Esophagus (tissue), 2 donors: Measurements from ENCODE around the gene LUZP2. TPM values are rescaled to one million over a fixed set of nuclear protein-coding genes. Genes with fewer than 3 reads are reported as not detected.

Experiments
- H3K27ac ChIP-seq, 2 donors: one replicate each; pipeline ENCODE4 v1.5.1; 2013; ENCODE audit warnings: low read depth in 2 of 2, mild to moderate bottlenecking in 2 of 2, inconsistent platforms in 1 of 2, low read length in 1 of 2, moderate library complexity in 1 of 2
- H3K27me3 ChIP-seq, 2 donors: one replicate each; pipeline ENCODE4 v1.6.1; 2013; ENCODE audit warnings: low read length in 2 of 2, control low read depth in 1 of 2, mild to moderate bottlenecking in 1 of 2; ENCODE audit not compliant: insufficient read depth in 2 of 2, control insufficient read depth in 1 of 2
- H3K36me3 ChIP-seq, 2 donors: one replicate each; pipeline ENCODE4 v1.6.1; 2013; ENCODE audit warnings: low read length in 1 of 2; ENCODE audit not compliant: control insufficient read depth in 2 of 2, insufficient read depth in 2 of 2
- H3K4me1 ChIP-seq, 2 donors: one replicate each; pipeline ENCODE4 v1.6.1; 2013; ENCODE audit warnings: low read length in 1 of 2; ENCODE audit not compliant: control insufficient read depth in 2 of 2, insufficient read depth in 2 of 2
- H3K4me3 ChIP-seq, 2 donors: one replicate each; pipeline ENCODE4 v1.5.1; 2013; ENCODE audit warnings: low read length in 2 of 2, mild to moderate bottlenecking in 2 of 2, low read depth in 1 of 2, moderate library complexity in 1 of 2
- H3K9me3 ChIP-seq, 2 donors: one replicate each; pipeline ENCODE4 v1.6.1; 2013; ENCODE audit warnings: mild to moderate bottlenecking in 2 of 2, low read depth in 1 of 2, low read length in 1 of 2, moderate library complexity in 1 of 2; ENCODE audit not compliant: control insufficient read depth in 2 of 2, insufficient read depth in 1 of 2
- WGBS, 2 donors: extraction: QIAGEN DNeasy Blood & Tissue Kit; methylation state at CpG; one replicate each; pipeline ENCODE4 v1.1.7; 2013; 5-methylcytosine and 5-hydroxymethylcytosine counted together
- polyA plus RNA-seq, 2 donors: library from polyadenylated mRNA; stranded (reverse); fragments of 200-250 nt; gene quantifications; one replicate each; pipeline ENCODE4 v1.2.3, GENCODE V29; 2013
- donor health status: healthy with polysubstance abuse.
- donor health status: Bipolar disorder and iron deficiency.

LUZP2 gene
- polyA plus RNA-seq, 2 donors: 0.20 TPM

GRCh38 chr11:24805671-24806070, 308.8 kb downstream of the LUZP2 start:
- Histone ChIP-seq H3K27me3 (no peaks in the 10 kb centered on the region), H3K4me1 (no peaks in the 10 kb centered on the region), H3K27ac (no peak overlapping the region), H3K36me3 (no peaks in the 10 kb centered on the region), H3K9me3 (no peaks in the 10 kb centered on the region), H3K4me3 (no peak overlapping the region)
- 42 to 50% methylated on average over 2 of the region's 2 CpGs for WGBS, 2 donors

- no peak overlapping the region for H3K4me3 ChIP-seq
- no peak overlapping the region for H3K27ac ChIP-seq
- H3K9me3 ChIP-seq: no peaks in the 10 kb centered on the region
- no peaks in the 10 kb centered on the region for H3K27me3 ChIP-seq
- no peaks in the 10 kb centered on the region for H3K36me3 ChIP-seq
- H3K4me1 ChIP-seq: no peaks in the 10 kb centered on the region
- WGBS, 2 donors: 61 to 67% methylated on average over 2 of the region's 2 CpGs
Observed at GRCh38 chr11:24808173-24808572, 311.3 kb downstream of the LUZP2 start.

DNA sequence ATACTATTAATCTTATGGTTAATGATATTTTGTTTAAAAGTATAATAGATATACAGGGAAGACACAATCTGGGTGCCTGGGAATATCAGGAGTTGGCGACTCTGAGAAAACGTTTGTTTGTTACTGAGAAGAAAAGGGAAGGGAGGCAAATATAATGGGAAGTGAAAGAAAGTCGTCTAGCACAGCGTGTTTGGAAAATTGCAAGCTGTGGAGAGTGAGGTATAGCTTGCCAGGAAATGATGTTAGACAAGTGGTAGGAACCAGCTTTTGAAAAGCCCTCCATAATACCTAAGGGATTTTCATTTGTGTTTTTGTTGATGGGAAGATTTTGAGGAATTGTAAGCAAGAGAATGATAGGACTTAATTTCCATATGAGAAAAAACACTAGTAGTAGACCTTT, 322.2 kb downstream of the LUZP2 start:
- Histone ChIP-seq H3K27ac (no peak overlapping the region), H3K36me3 (no peaks in the 10 kb centered on the region), H3K9me3 (no peaks in the 10 kb centered on the region), H3K4me1 (no peaks in the 10 kb centered on the region), H3K27me3 (no peaks in the 10 kb centered on the region), H3K4me3 (no peak overlapping the region)
- 30 to 35% methylated on average over 4 of the region's 4 CpGs for WGBS, 2 donors

GRCh38 chr11:24819863-24820434, 323.1 kb downstream of the LUZP2 start:
- H3K4me3 ChIP-seq: no peak overlapping the region
- no peaks in the 10 kb centered on the region for H3K36me3 ChIP-seq
- no peaks in the 10 kb centered on the region for H3K4me1 ChIP-seq
- H3K27me3 ChIP-seq: no peaks in the 10 kb centered on the region
- H3K9me3 ChIP-seq: no peaks in the 10 kb centered on the region
- WGBS, 2 donors: 54 to 75% methylated on average over 4 of the region's 4 CpGs
- no peak overlapping the region for H3K27ac ChIP-seq

- H3K27me3 ChIP-seq: no peaks in the 10 kb centered on the region
- H3K4me3 ChIP-seq: no peak overlapping the region
- 69 to 76% methylated on average over 1 of the region's 1 CpG for WGBS, 2 donors
- no peaks in the 10 kb centered on the region for H3K9me3 ChIP-seq
- H3K36me3 ChIP-seq: no peaks in the 10 kb centered on the region
- no peak overlapping the region for H3K27ac ChIP-seq
- H3K4me1 ChIP-seq: no peaks in the 10 kb centered on the region
Observed at GRCh38 chr11:24820541-24820940, 323.7 kb downstream of the LUZP2 start.

DNA sequence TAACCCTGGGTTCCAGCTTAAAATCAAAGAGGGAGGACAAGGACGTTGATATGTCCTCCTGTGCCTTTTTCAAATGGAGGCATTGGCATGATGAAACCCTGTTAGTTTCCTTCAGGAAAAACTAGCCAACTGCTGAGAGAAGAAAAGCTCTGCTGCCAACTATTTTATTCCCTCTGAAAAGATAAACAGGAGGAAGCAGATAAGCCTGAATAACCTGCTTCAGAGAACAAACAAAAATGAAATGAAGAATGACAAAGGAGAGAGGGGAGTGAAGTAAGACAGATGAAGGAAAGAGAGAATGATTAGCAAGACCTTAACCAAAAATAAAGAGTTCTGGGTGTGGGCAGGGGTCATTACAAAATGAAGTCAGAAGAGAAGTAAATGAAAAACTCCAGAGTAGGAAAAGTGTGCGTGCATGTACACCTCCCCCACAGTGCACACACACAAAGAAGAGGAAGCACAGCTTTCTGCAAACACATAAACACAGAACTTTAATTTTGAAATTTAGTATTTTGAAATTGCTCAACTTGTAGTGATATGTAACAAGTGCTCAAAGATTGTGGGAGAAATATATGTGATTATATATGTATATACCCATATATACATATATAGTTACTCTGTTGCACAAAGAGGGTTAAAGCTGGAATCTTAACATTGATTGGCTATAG, 332.2 kb downstream of the LUZP2 start:
- Histone ChIP-seq H3K27ac (no peak overlapping the region), H3K9me3 (no peaks in the 10 kb centered on the region), H3K4me1 (no peaks in the 10 kb centered on the region), H3K36me3 (no peaks in the 10 kb centered on the region), H3K27me3 (no peaks in the 10 kb centered on the region), H3K4me3 (no peak overlapping the region)
- WGBS, 2 donors: 41 to 55% methylated on average over 2 of the region's 2 CpGs

DNA sequence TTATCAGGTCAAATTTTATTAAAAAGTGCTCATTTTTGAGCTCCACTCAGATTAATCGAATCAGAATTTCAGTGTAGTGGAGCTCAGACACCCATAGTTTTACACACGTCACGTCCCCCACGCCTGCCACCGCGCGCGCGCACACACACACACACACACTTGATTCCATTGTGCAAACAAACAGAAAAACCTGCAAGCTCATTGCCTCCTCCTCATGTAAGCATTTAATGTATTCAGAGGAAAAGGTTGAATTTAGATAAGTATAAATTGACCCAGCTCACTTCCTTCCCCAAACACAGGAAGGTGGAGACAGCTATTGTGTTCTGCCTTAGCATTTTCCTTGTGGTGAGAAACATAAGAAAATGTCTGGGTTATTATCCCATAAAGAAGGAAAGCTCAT, 336.7 kb downstream of the LUZP2 start:
- Histone ChIP-seq H3K4me1 (no peaks in the 10 kb centered on the region), H3K9me3 (no peaks in the 10 kb centered on the region), H3K4me3 (no peak overlapping the region), H3K27ac (no peak overlapping the region), H3K27me3 (no peaks in the 10 kb centered on the region), H3K36me3 (no peaks in the 10 kb centered on the region)
- WGBS, 2 donors: 47 to 57% methylated on average over 9 of the region's 9 CpGs

- WGBS, 2 donors: 74 to 82% methylated on average over 2 of the region's 2 CpGs
- Histone ChIP-seq H3K27ac (no peak overlapping the region), H3K36me3 (no peaks in the 10 kb centered on the region), H3K4me3 (no peak overlapping the region), H3K4me1 (no peaks in the 10 kb centered on the region), H3K27me3 (no peaks in the 10 kb centered on the region), H3K9me3 (no peaks in the 10 kb centered on the region)
Observed at GRCh38 chr11:24837112-24837511, 340.3 kb downstream of the LUZP2 start.

GRCh38 chr11:24842308-24842707, 345.5 kb downstream of the LUZP2 start:
- Histone ChIP-seq H3K4me1 (no peaks in the 10 kb centered on the region), H3K36me3 (no peaks in the 10 kb centered on the region), H3K4me3 (no peak overlapping the region), H3K27me3 (no peaks in the 10 kb centered on the region), H3K9me3 (no peaks in the 10 kb centered on the region), H3K27ac (no peak overlapping the region)
- WGBS, 2 donors: 64 to 84% methylated on average over 2 of the region's 2 CpGs

DNA sequence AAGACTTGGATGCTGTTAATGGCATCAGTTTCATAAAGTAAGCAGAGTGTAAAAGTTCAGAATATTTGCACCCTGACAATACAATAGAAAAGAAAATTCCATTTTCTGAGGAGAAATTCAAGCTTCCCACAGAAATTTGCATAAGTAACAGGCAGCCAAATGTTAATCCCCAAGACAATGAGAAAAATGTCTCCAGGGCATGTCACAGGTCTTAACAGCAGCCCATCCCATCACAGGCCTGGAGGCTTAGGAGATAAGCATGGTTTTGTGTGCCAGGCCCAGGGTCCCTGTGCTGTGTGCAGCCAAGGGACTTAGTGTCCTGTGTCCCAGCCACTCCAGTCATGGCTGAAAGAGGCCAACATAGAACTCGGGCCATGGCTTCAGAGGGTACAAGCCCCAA, 347.6 kb downstream of the LUZP2 start:
- Histone ChIP-seq H3K27ac (no peak overlapping the region), H3K9me3 (no peaks in the 10 kb centered on the region), H3K36me3 (no peaks in the 10 kb centered on the region), H3K4me1 (no peaks in the 10 kb centered on the region), H3K27me3 (no peaks in the 10 kb centered on the region), H3K4me3 (no peak overlapping the region)
- 62 to 85% methylated on average over 1 of the region's 1 CpG for WGBS, 2 donors
